ENCODE data around the gene SLC2A8.

DNA sequence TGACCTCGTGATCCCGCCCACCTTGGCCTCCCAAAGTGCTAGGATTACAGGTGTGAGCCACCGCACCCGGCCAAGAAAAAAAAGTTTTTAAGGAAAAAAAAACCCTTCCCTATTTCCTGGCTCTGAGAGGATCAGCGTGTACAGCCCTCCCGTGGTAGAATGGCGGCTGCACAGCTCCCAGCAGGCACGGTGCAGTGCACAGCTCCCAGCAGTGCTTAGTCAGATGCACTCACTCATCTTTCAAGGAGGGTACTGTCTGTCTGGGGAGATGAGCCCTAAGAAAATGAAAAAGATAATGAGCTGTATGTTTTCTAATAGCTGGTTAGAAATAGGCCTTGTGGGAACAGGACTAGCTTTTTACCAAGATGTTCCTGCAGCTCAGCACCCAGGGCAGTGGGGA lies 36.7 kb upstream of the SLC2A8 start:
- TF ChIP-seq POLR2A (IDR thresholded peaks at IDR 0.05; ENCODE audit: low read depth, low read length) (no peak), POLR2AphosphoS5 (IDR thresholded peaks at IDR 0.05; ENCODE audit: low read depth, low read length) (no peak)

Data from GM12892 (cell line).